Mesodermal cell (in vitro differentiated cells): ENCODE results near the gene PLA2G4E.

Experiments
- H3K27ac ChIP-seq: 2 replicates; pipeline ENCODE4 v1.7.0; 2013; ENCODE audit warnings: mild to moderate bottlenecking, low read depth, low read length, moderate library complexity; ENCODE audit not compliant: severe bottlenecking
- H3K36me3 ChIP-seq: 2 replicates; pipeline ENCODE4 v1.7.1; 2013; ENCODE audit warnings: mild to moderate bottlenecking, low read length, moderate library complexity; ENCODE audit not compliant: control insufficient read depth, insufficient read depth
- H3K4me1 ChIP-seq: one replicate; pipeline ENCODE4 v1.7.1; 2013; ENCODE audit warnings: mild to moderate bottlenecking, low read length; ENCODE audit not compliant: insufficient read depth, control insufficient read depth, poor library complexity, severe bottlenecking
- H3K4me3 ChIP-seq: 2 replicates; pipeline ENCODE4 v1.7.0; 2013; ENCODE audit warnings: low read length, control low read depth, mild to moderate bottlenecking; ENCODE audit not compliant: insufficient read depth, poor library complexity, severe bottlenecking; ENCODE audit errors: extremely low read depth
- H3K9me3 ChIP-seq: 2 replicates; pipeline ENCODE4 v1.7.1; 2013; ENCODE audit warnings: mild to moderate bottlenecking, low read length, moderate library complexity; ENCODE audit not compliant: control insufficient read depth
- WGBS, 2 experiments: methylation state at CpG; one replicate each; pipeline ENCODE4 v1.1.5; 2013; ENCODE audit warnings: missing lambda C conversion rate in 2 of 2; ENCODE audit not compliant: insufficient coverage in 2 of 2; 5-methylcytosine and 5-hydroxymethylcytosine counted together

The PLA2G4E gene

GRCh38 chr15:42014406-42014805, 6.4 kb downstream of the PLA2G4E start:
- Histone ChIP-seq H3K4me3 (no peak overlapping the region), H3K27ac (no peak overlapping the region), H3K9me3 (no peaks in the 10 kb centered on the region), H3K4me1 (peaks cover 3% of the 10 kb centered on the region), H3K36me3 (no peaks in the 10 kb centered on the region)
- WGBS, 2 experiments: 94 to 100% methylated on average over 2 to 4 of the region's 4 CpGs

- Histone ChIP-seq H3K27ac (no peak overlapping the region), H3K4me1 (peaks cover 3% of the 10 kb centered on the region), H3K36me3 (no peaks in the 10 kb centered on the region), H3K4me3 (no peak overlapping the region), H3K9me3 (no peaks in the 10 kb centered on the region)
- WGBS, 2 experiments: 87 to 90% methylated on average over 2 to 9 of the region's 10 CpGs
These were observed 7.8 kb downstream of the PLA2G4E start for GRCh38 chr15:42012928-42013482.

- Histone ChIP-seq H3K36me3 (no peaks in the 10 kb centered on the region), H3K4me1 (peaks cover 3% of the 10 kb centered on the region), H3K27ac (no peak overlapping the region), H3K9me3 (no peaks in the 10 kb centered on the region), H3K4me3 (no peak overlapping the region)
- 71 to 80% methylated on average over 1 to 2 of the region's 2 CpGs for WGBS, 2 experiments
These were observed 8.6 kb downstream of the PLA2G4E start for GRCh38 chr15:42012241-42012640.

GRCh38 chr15:42011074-42011473, 9.8 kb downstream of the PLA2G4E start:
- Histone ChIP-seq H3K36me3 (no peaks in the 10 kb centered on the region), H3K4me3 (no peak overlapping the region), H3K9me3 (no peaks in the 10 kb centered on the region), H3K27ac (no peak overlapping the region), H3K4me1 (peaks cover 3% of the 10 kb centered on the region)
- 60 to 79% methylated on average over 4 to 5 of the region's 7 CpGs for WGBS, 2 experiments

- no peaks in the 10 kb centered on the region for H3K9me3 ChIP-seq
- H3K36me3 ChIP-seq: no peaks in the 10 kb centered on the region
- peaks cover 3% of the 10 kb centered on the region for H3K4me1 ChIP-seq
- no peak overlapping the region for H3K4me3 ChIP-seq
- no peak overlapping the region for H3K27ac ChIP-seq
- WGBS, 2 experiments: no CpG with 5 or more reads among the region's 1 CpG
These were observed 10.4 kb downstream of the PLA2G4E start for GRCh38 chr15:42010434-42010833.

GRCh38 chr15:42009474-42009873, 11.4 kb downstream of the PLA2G4E start:
- Histone ChIP-seq H3K36me3 (no peaks in the 10 kb centered on the region), H3K27ac (no peak overlapping the region), H3K4me1 (peaks cover 3% of the 10 kb centered on the region), H3K4me3 (no peak overlapping the region), H3K9me3 (no peaks in the 10 kb centered on the region)
- 76 to 88% methylated on average over 4 to 5 of the region's 5 CpGs for WGBS, 2 experiments

- no peak overlapping the region for H3K27ac ChIP-seq
- no peak overlapping the region for H3K4me3 ChIP-seq
- no peaks in the 10 kb centered on the region for H3K36me3 ChIP-seq
- no peaks in the 10 kb centered on the region for H3K9me3 ChIP-seq
- H3K4me1 ChIP-seq: peaks cover 3% of the 10 kb centered on the region
These were observed 11.8 kb downstream of the PLA2G4E start for GRCh38 chr15:42009022-42009421.

GRCh38 chr15:42007386-42007785, 13.5 kb downstream of the PLA2G4E start:
- Histone ChIP-seq H3K4me3 (no peak overlapping the region), H3K4me1 (peaks cover 3% of the 10 kb centered on the region), H3K9me3 (no peaks in the 10 kb centered on the region), H3K36me3 (no peaks in the 10 kb centered on the region), H3K27ac (no peak overlapping the region)
- 100% methylated on average over 1 of the region's 1 CpG for WGBS, 2 experiments

- 76 to 81% methylated on average over 5 to 6 of the region's 6 CpGs for WGBS, 2 experiments
- Histone ChIP-seq H3K4me3 (no peak overlapping the region), H3K9me3 (no peaks in the 10 kb centered on the region), H3K36me3 (no peaks in the 10 kb centered on the region), H3K27ac (no peak overlapping the region), H3K4me1 (no peaks in the 10 kb centered on the region)
These were observed 18.5 kb downstream of the PLA2G4E start for GRCh38 chr15:42002333-42002732.

GRCh38 chr15:42001236-42001635, 19.6 kb downstream of the PLA2G4E start:
- no peak overlapping the region for H3K27ac ChIP-seq
- H3K36me3 ChIP-seq: no peaks in the 10 kb centered on the region
- no peak overlapping the region for H3K4me3 ChIP-seq
- H3K4me1 ChIP-seq: no peaks in the 10 kb centered on the region
- no peaks in the 10 kb centered on the region for H3K9me3 ChIP-seq
- WGBS, 2 experiments: 72 to 79% methylated on average over 3 of the region's 4 CpGs

- H3K9me3 ChIP-seq: no peaks in the 10 kb centered on the region
- 85 to 92% methylated on average over 9 to 11 of the region's 15 CpGs for WGBS, 2 experiments
- no peak overlapping the region for H3K4me3 ChIP-seq
- H3K36me3 ChIP-seq: no peaks in the 10 kb centered on the region
- H3K4me1 ChIP-seq: no peaks in the 10 kb centered on the region
- no peak overlapping the region for H3K27ac ChIP-seq
These were observed 21.3 kb downstream of the PLA2G4E start for GRCh38 chr15:41999290-42000285.
